Measurements from ENCODE around the gene MACO1. TPM values are rescaled to one million over a fixed set of nuclear protein-coding genes. Genes with fewer than 3 reads are reported as not detected.
A peak's percentile ranks its signal among the peaks of the same experiment; 100 is the strongest.

The MACO1 gene
- total RNA-seq, 1 experiment from 2014 or later = 16.3 TPM

DNA sequence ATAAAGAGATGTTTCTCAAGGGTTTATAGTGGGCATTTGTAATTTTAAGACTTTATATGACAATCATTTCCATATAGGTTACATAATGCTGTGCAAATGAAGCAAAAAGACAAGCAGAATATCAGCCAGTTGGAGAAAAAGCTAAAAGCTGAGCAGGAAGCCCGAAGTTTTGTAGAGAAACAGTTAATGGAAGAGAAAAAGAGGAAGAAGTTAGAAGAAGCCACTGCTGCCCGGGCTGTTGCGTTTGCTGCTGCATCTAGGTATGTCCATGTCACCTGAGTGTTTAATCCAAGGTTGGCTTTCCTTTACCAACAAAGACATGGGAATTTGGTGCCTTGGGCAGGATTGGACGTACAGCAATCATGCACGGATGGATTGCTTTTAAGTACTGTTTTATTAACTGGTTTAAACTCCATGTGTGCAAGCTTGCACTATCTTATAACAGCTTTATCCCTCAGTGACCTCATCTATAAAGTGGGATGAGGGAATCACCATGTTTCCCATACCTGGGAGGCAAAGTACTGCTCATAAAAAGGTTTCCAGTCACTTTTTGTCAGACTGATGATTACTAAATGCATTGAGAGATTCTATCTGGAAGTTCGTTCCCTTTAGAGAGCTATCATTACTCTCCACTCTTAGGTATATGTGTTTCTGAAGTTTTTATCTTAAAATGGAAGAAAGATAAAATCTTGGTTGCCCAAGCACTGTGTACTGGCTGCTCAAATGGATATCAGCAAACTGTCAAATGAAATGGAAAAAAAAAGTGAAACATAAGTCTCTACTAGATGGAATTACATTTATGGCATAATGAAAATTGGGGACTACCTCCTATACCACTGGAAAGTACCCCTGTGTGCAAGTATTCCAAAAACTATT lies 55.1 kb downstream of the MACO1 start:
- Histone ChIP-seq H3K56ac (ENCODE audit: insufficient read length, low read depth, low read length) (no peak overlapping the region), H3T11ph (ENCODE audit: low read length) (no peak overlapping the region), H2BK20ac (ENCODE audit: low read depth, low read length, poor library complexity, severe bottlenecking) (no peak overlapping the region), H3K9ac (ENCODE audit: extremely low read depth, insufficient read length, low read length) (no peak overlapping the region), H2BK5ac (ENCODE audit: insufficient read length, low read length) (no peak overlapping the region), H3K4me2 (ENCODE audit: insufficient read depth, insufficient read length, low read length) (no peak overlapping the region), H3K4me1 (ENCODE audit: insufficient read depth, low read length) (0 out of 2 replicates have a peak, but pooled peaks cover 2% of the 10 kb centered on the region), H3K27me3 (ENCODE audit: insufficient read depth, low read length) (no peaks in the 10 kb centered on the region), H3K9me3 (ENCODE audit: control insufficient read depth, low read depth, low read length) (no peaks in the 10 kb centered on the region), H3K14ac (ENCODE audit: insufficient read depth, low read length) (no peak overlapping the region), H3K79me2 (ENCODE audit: insufficient read depth, low read length) (no peaks in the 10 kb centered on the region), H3K79me1 (ENCODE audit: insufficient read depth, low read depth, low read length, poor library complexity, severe bottlenecking) (no peaks in the 10 kb centered on the region), H2AK5ac (ENCODE audit: insufficient read length, low read length) (no peak overlapping the region), H3K4ac (ENCODE audit: low read depth, low read length) (no peak overlapping the region), H4K8ac (replicated peaks; ENCODE audit: insufficient read length, low read depth, low read length) (no peak overlapping the region), H2BK12ac (ENCODE audit: insufficient read length, low read depth, low read length) (no peak overlapping the region), H2BK120ac (ENCODE audit: low read depth, low read length, poor library complexity, severe bottlenecking) (no peak overlapping the region), H3K23me2 (ENCODE audit: insufficient read length, low read depth, low read length, poor library complexity, severe bottlenecking) (no peaks in the 10 kb centered on the region), H3K23ac (ENCODE audit: insufficient read length, low read depth, low read length) (no peak overlapping the region), H4K20me1 (ENCODE audit: control insufficient read depth, insufficient read depth, insufficient read length) (no peaks in the 10 kb centered on the region), H4K91ac (ENCODE audit: insufficient read length, low read depth, low read length) (no peak overlapping the region), H3K27ac (ENCODE audit: insufficient read length, low read depth, low read length) (no peak overlapping the region), H2BK15ac (ENCODE audit: low read depth, low read length) (no peak overlapping the region), H2AFZ (ENCODE audit: low read length) (no peak overlapping the region), H3K18ac (ENCODE audit: insufficient read length, low read depth, low read length) (no peak overlapping the region), H4K5ac (ENCODE audit: insufficient read length, low read depth, low read length) (no peak overlapping the region)
- Mint-ChIP-seq H3K27me3 (ENCODE audit: low read depth) (no peaks in the 10 kb centered on the region), H3K4me1 (peaks cover 18 to 30% of the 10 kb centered on the region in 2 experiments), H3K27ac (peak overlapping the region in 1 of 3 experiments; percentile 71; a peak in 2 of 7 replicates), H3K36me3 (ENCODE audit: insufficient read depth in 1 of 3, low read depth in 3 of 3) (peaks cover 2 to 27% (median 7%) of the 10 kb centered on the region in 3 experiments; a peak in 4 of 7 replicates), H3K4me3 (no peak overlapping the region), H3K9me3 (no peaks in the 10 kb centered on the region)
- TF ChIP-seq, protein P1, sequence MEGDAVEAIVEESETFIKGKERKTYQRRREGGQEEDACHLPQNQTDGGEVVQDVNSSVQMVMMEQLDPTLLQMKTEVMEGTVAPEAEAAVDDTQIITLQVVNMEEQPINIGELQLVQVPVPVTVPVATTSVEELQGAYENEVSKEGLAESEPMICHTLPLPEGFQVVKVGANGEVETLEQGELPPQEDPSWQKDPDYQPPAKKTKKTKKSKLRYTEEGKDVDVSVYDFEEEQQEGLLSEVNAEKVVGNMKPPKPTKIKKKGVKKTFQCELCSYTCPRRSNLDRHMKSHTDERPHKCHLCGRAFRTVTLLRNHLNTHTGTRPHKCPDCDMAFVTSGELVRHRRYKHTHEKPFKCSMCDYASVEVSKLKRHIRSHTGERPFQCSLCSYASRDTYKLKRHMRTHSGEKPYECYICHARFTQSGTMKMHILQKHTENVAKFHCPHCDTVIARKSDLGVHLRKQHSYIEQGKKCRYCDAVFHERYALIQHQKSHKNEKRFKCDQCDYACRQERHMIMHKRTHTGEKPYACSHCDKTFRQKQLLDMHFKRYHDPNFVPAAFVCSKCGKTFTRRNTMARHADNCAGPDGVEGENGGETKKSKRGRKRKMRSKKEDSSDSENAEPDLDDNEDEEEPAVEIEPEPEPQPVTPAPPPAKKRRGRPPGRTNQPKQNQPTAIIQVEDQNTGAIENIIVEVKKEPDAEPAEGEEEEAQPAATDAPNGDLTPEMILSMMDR (conservative IDR thresholded peaks at IDR 0.05) = no peak
- no CpG with 5 or more reads among the region's 6 CpGs for WGBS (ENCODE audit: extremely low coverage, insufficient read length, low lambda C conversion rate)
- DNase-seq = no peak
